ACHN (cell line): ENCODE results near the gene ASB18.
"Not testable (repeated sequence)": the region's sequence is repeated elsewhere in the genome, so short reads cannot be mapped to it uniquely, and the experiment has no call there.

Experiments used
- DNase-seq: peaks from one replicate; pipeline ENCODE4 v3.0.0-alpha.2; 2015
- in situ Hi-C: cut with HindIII; loops from 2 replicates; pipeline ENCODE4 v1.10.0; 2017; ENCODE audit warnings: low sequenced_read_pairs, low pct_ligation_motif_present, low pct_unique_long_range_greater_than_20kb

ASB18 gene

GRCh38 chr2:236288373-236288772 is 24.2 kb upstream of the ASB18 start:
- in situ Hi-C loops: not testable (repeated sequence)

GRCh38 chr2:236287656-236288055 is 23.4 kb upstream of the ASB18 start:
- no peak for DNase-seq
- in situ Hi-C loops: no loop called here

More at GRCh38 chr2:236288373-236288772, 24.2 kb upstream of the ASB18 start:
- DNase-seq: not testable (repeated sequence)

GRCh38 chr2:236286873-236287545 is 22.8 kb upstream of the ASB18 start:
- in situ Hi-C loops: no loop called here
- DNase-seq: peak; percentile 65

GRCh38 chr2:236284208-236284607 is 20.0 kb upstream of the ASB18 start:
- in situ Hi-C loops: no loop called here
- no peak for DNase-seq

- DNase-seq: no peak
- in situ Hi-C loops: no loop called here
These were observed 18.2 kb upstream of the ASB18 start for GRCh38 chr2:236282406-236282805.

GRCh38 chr2:236281423-236281822 is 17.2 kb upstream of the ASB18 start:
- in situ Hi-C loops: no loop called here
- DNase-seq: no peak

- DNase-seq: no peak
- in situ Hi-C loops: no loop called here
These were observed 8.9 kb upstream of the ASB18 start for GRCh38 chr2:236273126-236273525.

GRCh38 chr2:236271851-236272250 is 7.6 kb upstream of the ASB18 start:
- in situ Hi-C loops: no loop called here

GRCh38 chr2:236269876-236270275 is 5.7 kb upstream of the ASB18 start:
- DNase-seq, in situ Hi-C loops: not testable (repeated sequence)

More at GRCh38 chr2:236271851-236272250, 7.6 kb upstream of the ASB18 start:
- no peak for DNase-seq

- in situ Hi-C loops: no loop called here
- no peak for DNase-seq
These were observed 1.5 kb upstream of the ASB18 start for GRCh38 chr2:236265675-236266074.

- in situ Hi-C loops: no loop called here
- no peak for DNase-seq
These were observed 2.0 kb downstream of the ASB18 start for GRCh38 chr2:236262238-236262637.

GRCh38 chr2:236261452-236261851 is 2.8 kb downstream of the ASB18 start:
- in situ Hi-C loops: no loop called here
- no peak for DNase-seq

- in situ Hi-C loops: no loop called here
- DNase-seq: no peak
These were observed 4.8 kb downstream of the ASB18 start for GRCh38 chr2:236259371-236259770.

- in situ Hi-C loops: no loop called here
- no peak for DNase-seq
These were observed 6.6 kb downstream of the ASB18 start for GRCh38 chr2:236257575-236257974.

- in situ Hi-C loops: no loop called here
- no peak for DNase-seq
These were observed 7.1 kb downstream of the ASB18 start for GRCh38 chr2:236257136-236257535.

GRCh38 chr2:236256366-236256985 is 7.7 kb downstream of the ASB18 start:
- no peak for DNase-seq
- in situ Hi-C loops: no loop called here

GRCh38 chr2:236254674-236255073 is 9.5 kb downstream of the ASB18 start:
- in situ Hi-C loops: no loop called here
- DNase-seq: no peak

- in situ Hi-C loops: no loop called here
- DNase-seq: no peak
These were observed 10.2 kb downstream of the ASB18 start for GRCh38 chr2:236254001-236254400.

GRCh38 chr2:236252602-236253001 is 11.6 kb downstream of the ASB18 start:
- DNase-seq: no peak
- in situ Hi-C loops: no loop called here

- DNase-seq: no peak
- in situ Hi-C loops: no loop called here
These were observed 13.2 kb downstream of the ASB18 start for GRCh38 chr2:236250909-236251579.
